Measurements from ENCODE around the gene FRMD4B. TPM values are rescaled to one million over a fixed set of nuclear protein-coding genes. Genes with fewer than 3 reads are reported as not detected.

Gene FRMD4B
- total RNA-seq, 4 donors from 2014 or later, result 9.3 to 54.5 (median 27.9) TPM

- no peak overlapping the region for H3K4me3 ChIP-seq
- no peaks in the 10 kb centered on the region for H3K9me3 ChIP-seq
- H3K4me1 ChIP-seq, result peaks cover 0 to 42% (median 0%) of the 10 kb centered on the region in 4 donors
- no peaks in the 10 kb centered on the region for H3K27me3 ChIP-seq
- no peak for TF ChIP-seq CTCF (IDR thresholded peaks at IDR 0.05)
- no peak for TF ChIP-seq POLR2A (IDR thresholded peaks at IDR 0.05)
- peak overlapping the region in 2 of 4 donors; percentile 5 to 23 for H3K27ac ChIP-seq
- H3K36me3 ChIP-seq, result peaks cover 0 to 36% (median 0%) of the 10 kb centered on the region in 3 donors
- peak in 1 of 3 donors; percentile 65 for DNase-seq
Measured at GRCh38 chr3:69181592-69182211, 204.2 kb downstream of the FRMD4B start.

- peaks cover 0 to 42% (median 0%) of the 10 kb centered on the region in 4 donors for H3K4me1 ChIP-seq
- H3K9me3 ChIP-seq, result no peaks in the 10 kb centered on the region
- no peaks in the 10 kb centered on the region for H3K27me3 ChIP-seq
- H3K27ac ChIP-seq, result peak overlapping the region in 2 of 4 donors; percentile 23 to 75
- H3K4me3 ChIP-seq, result no peak overlapping the region
- no peak for TF ChIP-seq POLR2A (IDR thresholded peaks at IDR 0.05)
- no peak for TF ChIP-seq CTCF (IDR thresholded peaks at IDR 0.05)
- DNase-seq, result no peak
- peaks cover 0 to 29% (median 0%) of the 10 kb centered on the region in 3 donors for H3K36me3 ChIP-seq
Measured at GRCh38 chr3:69180869-69181591, 204.9 kb downstream of the FRMD4B start.

GRCh38 chr3:69179740-69180372 lies 206.0 kb downstream of the FRMD4B start:
- Histone ChIP-seq H3K36me3 (peaks cover 0 to 21% (median 0%) of the 10 kb centered on the region in 3 donors), H3K9me3 (no peaks in the 10 kb centered on the region), H3K4me3 (no peak overlapping the region), H3K4me1 (peaks cover 0 to 42% (median 0%) of the 10 kb centered on the region in 4 donors), H3K27me3 (no peaks in the 10 kb centered on the region), H3K27ac (peak overlapping the region in 3 of 4 donors; percentile 62 to 81 (median 75))
- TF ChIP-seq CTCF (IDR thresholded peaks at IDR 0.05), result no peak
- TF ChIP-seq POLR2A (IDR thresholded peaks at IDR 0.05), result no peak
- no peak for DNase-seq

- peaks cover 0 to 42% (median 0%) of the 10 kb centered on the region in 4 donors for H3K4me1 ChIP-seq
- DNase-seq, result peak in 1 of 3 donors; percentile 70
- TF ChIP-seq CTCF (IDR thresholded peaks at IDR 0.05), result peak in 1 of 6 experiments; percentile 6
- no peak for TF ChIP-seq POLR2A (IDR thresholded peaks at IDR 0.05)
- peaks cover 0 to 14% (median 0%) of the 10 kb centered on the region in 3 donors for H3K36me3 ChIP-seq
- peak overlapping the region in 1 of 4 donors; percentile 8 for H3K4me3 ChIP-seq
- no peaks in the 10 kb centered on the region for H3K9me3 ChIP-seq
- no peaks in the 10 kb centered on the region for H3K27me3 ChIP-seq
- H3K27ac ChIP-seq, result peak overlapping the region in 3 of 4 donors; percentile 62 to 81 (median 75)
Measured at GRCh38 chr3:69178838-69179739, 206.8 kb downstream of the FRMD4B start.

GRCh38 chr3:69178082-69178481 lies 207.8 kb downstream of the FRMD4B start:
- H3K9me3 ChIP-seq, result no peaks in the 10 kb centered on the region
- H3K27ac ChIP-seq, result peak overlapping the region in 3 of 4 donors; percentile 38 to 71 (median 61)
- H3K4me1 ChIP-seq, result peaks cover 0 to 42% (median 0%) of the 10 kb centered on the region in 4 donors
- no peaks in the 10 kb centered on the region for H3K27me3 ChIP-seq
- TF ChIP-seq POLR2A (IDR thresholded peaks at IDR 0.05) (no peak), CTCF (IDR thresholded peaks at IDR 0.05) (no peak)
- H3K36me3 ChIP-seq, result peaks cover 0 to 14% (median 0%) of the 10 kb centered on the region in 3 donors
- DNase-seq, result no peak
- no peak overlapping the region for H3K4me3 ChIP-seq
